Effector memory CD4-positive, alpha-beta T cell (primary cell): ENCODE data around the gene AK5.

Experiments used
- DNase-seq, 3 donors: peaks; one replicate each; pipeline ENCODE4 v3.0.0-alpha.2; 2020
- H3K27ac ChIP-seq: 2 replicates; pipeline ENCODE4 v1.7.0; 2013; ENCODE audit warnings: mild to moderate bottlenecking, low read length, moderate library complexity; ENCODE audit not compliant: insufficient read depth, poor library complexity, severe bottlenecking
- H3K27me3 ChIP-seq: replicated peaks from 2 replicates; pipeline ENCODE4 v1.7.0; 2013; ENCODE audit warnings: mild to moderate bottlenecking, low read length; ENCODE audit not compliant: insufficient read depth, control insufficient read depth, poor library complexity, severe bottlenecking
- H3K36me3 ChIP-seq: 2 replicates; pipeline ENCODE4 v1.7.0; 2013; ENCODE audit warnings: mild to moderate bottlenecking, low read length, moderate library complexity; ENCODE audit not compliant: control insufficient read depth, insufficient read depth
- H3K4me1 ChIP-seq: 2 replicates; pipeline ENCODE4 v1.7.0; 2013; ENCODE audit warnings: low read length, mild to moderate bottlenecking; ENCODE audit not compliant: control insufficient read depth, insufficient read depth, poor library complexity, severe bottlenecking
- H3K4me3 ChIP-seq: 2 replicates; pipeline ENCODE4 v1.7.0; 2013; ENCODE audit warnings: low read length, low read depth, mild to moderate bottlenecking; ENCODE audit not compliant: insufficient read depth, poor library complexity, severe bottlenecking
- H3K9me3 ChIP-seq: 2 replicates; pipeline ENCODE4 v1.7.0; 2013; ENCODE audit warnings: mild to moderate bottlenecking, low read length, moderate library complexity; ENCODE audit not compliant: control insufficient read depth

AK5 gene

DNA sequence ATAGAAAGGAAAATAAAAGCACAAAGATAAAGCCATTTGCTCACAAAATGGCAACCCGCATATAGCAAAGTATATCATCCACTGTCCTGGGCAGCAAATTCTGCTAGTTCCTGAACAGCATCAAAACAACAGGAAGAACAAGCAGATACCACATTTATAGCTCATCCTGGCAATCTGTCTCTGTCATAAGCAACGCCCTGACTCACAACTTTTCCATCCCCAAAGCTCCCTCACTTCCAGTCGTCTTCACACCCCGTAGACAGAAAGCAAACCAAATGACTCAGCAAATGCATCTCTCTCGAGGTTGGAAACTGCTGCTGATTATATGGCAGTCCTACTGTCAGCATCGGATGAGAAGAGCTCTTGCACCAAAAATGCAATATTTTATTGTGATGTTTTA lies 65.8 kb downstream of the AK5 start:
- H3K27ac ChIP-seq: no peak overlapping the region
- no peak for DNase-seq
- no peaks in the 10 kb centered on the region for H3K9me3 ChIP-seq
- no peak overlapping the region for H3K4me3 ChIP-seq
- H3K4me1 ChIP-seq: no peaks in the 10 kb centered on the region
- no peaks in the 10 kb centered on the region for H3K27me3 ChIP-seq
- no peaks in the 10 kb centered on the region for H3K36me3 ChIP-seq

GRCh38 chr1:77348549-77348948 lies 66.7 kb downstream of the AK5 start:
- no peak for DNase-seq
- H3K4me1 ChIP-seq: no peaks in the 10 kb centered on the region

DNA sequence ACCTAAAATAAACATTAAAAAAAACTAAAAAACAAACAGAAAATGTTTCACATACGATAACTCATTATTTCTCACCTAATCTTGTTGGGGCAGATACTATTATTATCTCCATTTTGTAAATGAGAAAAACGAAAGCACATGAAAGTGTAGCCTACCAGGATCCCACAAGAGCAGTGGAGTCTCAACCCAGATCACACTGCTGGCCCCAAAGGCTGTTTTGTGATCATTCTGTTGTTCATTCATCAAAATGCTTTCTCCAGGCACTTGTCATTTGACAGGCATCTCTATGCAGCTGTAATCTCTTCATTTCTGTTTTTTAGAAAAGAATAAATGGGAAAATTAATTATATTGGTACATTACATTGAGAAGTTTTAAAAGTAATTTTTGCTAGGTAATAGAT lies 67.5 kb downstream of the AK5 start:
- Histone ChIP-seq H3K27me3 (no peaks in the 10 kb centered on the region), H3K9me3 (no peaks in the 10 kb centered on the region), H3K4me3 (no peak overlapping the region), H3K4me1 (no peaks in the 10 kb centered on the region), H3K36me3 (no peaks in the 10 kb centered on the region), H3K27ac (no peak overlapping the region)
- no peak for DNase-seq

More at GRCh38 chr1:77348549-77348948, 66.7 kb downstream of the AK5 start:
- Histone ChIP-seq H3K27me3 (no peaks in the 10 kb centered on the region), H3K36me3 (no peaks in the 10 kb centered on the region), H3K9me3 (no peaks in the 10 kb centered on the region), H3K4me3 (no peak overlapping the region), H3K27ac (no peak overlapping the region)

- Histone ChIP-seq H3K36me3 (no peaks in the 10 kb centered on the region), H3K9me3 (no peaks in the 10 kb centered on the region), H3K27ac (no peak overlapping the region), H3K4me3 (no peak overlapping the region), H3K27me3 (no peaks in the 10 kb centered on the region), H3K4me1 (no peaks in the 10 kb centered on the region)
- DNase-seq: no peak
Observed at GRCh38 chr1:77350012-77350770, 68.4 kb downstream of the AK5 start.

DNA sequence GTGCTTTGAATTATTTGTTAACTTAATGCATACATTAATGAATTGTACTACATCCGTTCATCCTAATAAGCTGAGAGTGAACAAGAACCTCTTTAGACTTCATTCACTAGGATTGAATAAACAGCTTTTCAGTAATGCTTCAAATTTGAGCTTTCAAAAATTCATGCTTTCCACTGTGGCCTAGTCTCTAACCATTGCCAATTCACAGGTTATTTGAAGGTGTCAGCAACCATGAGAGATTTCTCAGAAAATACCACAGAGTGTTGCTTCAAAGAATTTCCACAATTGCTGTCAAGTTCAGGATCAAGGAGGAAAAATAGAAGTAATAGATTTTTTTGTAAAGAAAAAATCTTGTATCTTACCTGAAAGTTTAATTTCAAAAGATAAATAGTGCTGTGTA lies 72.7 kb downstream of the AK5 start:
- DNase-seq: no peak
- no peaks in the 10 kb centered on the region for H3K4me1 ChIP-seq
- no peak overlapping the region for H3K27ac ChIP-seq
- H3K4me3 ChIP-seq: no peak overlapping the region
- no peaks in the 10 kb centered on the region for H3K27me3 ChIP-seq
- no peaks in the 10 kb centered on the region for H3K36me3 ChIP-seq
- H3K9me3 ChIP-seq: no peaks in the 10 kb centered on the region

GRCh38 chr1:77355010-77355409 lies 73.2 kb downstream of the AK5 start:
- Histone ChIP-seq H3K9me3 (no peaks in the 10 kb centered on the region), H3K4me1 (no peaks in the 10 kb centered on the region), H3K27me3 (no peaks in the 10 kb centered on the region), H3K27ac (no peak overlapping the region), H3K36me3 (no peaks in the 10 kb centered on the region), H3K4me3 (no peak overlapping the region)
- DNase-seq: no peak

- H3K9me3 ChIP-seq: no peaks in the 10 kb centered on the region
- no peaks in the 10 kb centered on the region for H3K27me3 ChIP-seq
- no peak overlapping the region for H3K27ac ChIP-seq
- no peak for DNase-seq
- no peaks in the 10 kb centered on the region for H3K36me3 ChIP-seq
- H3K4me1 ChIP-seq: no peaks in the 10 kb centered on the region
- no peak overlapping the region for H3K4me3 ChIP-seq
Observed at GRCh38 chr1:77356136-77356535, 74.3 kb downstream of the AK5 start.

- H3K27me3 ChIP-seq: no peaks in the 10 kb centered on the region
- H3K4me3 ChIP-seq: no peak overlapping the region
- no peaks in the 10 kb centered on the region for H3K36me3 ChIP-seq
- H3K4me1 ChIP-seq: no peaks in the 10 kb centered on the region
- no peak for DNase-seq
- H3K9me3 ChIP-seq: no peaks in the 10 kb centered on the region
- no peak overlapping the region for H3K27ac ChIP-seq
Observed at GRCh38 chr1:77360256-77360655, 78.4 kb downstream of the AK5 start.

- no peaks in the 10 kb centered on the region for H3K27me3 ChIP-seq
- no peak overlapping the region for H3K4me3 ChIP-seq
- no peaks in the 10 kb centered on the region for H3K36me3 ChIP-seq
- no peaks in the 10 kb centered on the region for H3K4me1 ChIP-seq
- no peaks in the 10 kb centered on the region for H3K9me3 ChIP-seq
- no peak overlapping the region for H3K27ac ChIP-seq
- DNase-seq: no peak
Observed at GRCh38 chr1:77361621-77362020, 79.8 kb downstream of the AK5 start.

DNA sequence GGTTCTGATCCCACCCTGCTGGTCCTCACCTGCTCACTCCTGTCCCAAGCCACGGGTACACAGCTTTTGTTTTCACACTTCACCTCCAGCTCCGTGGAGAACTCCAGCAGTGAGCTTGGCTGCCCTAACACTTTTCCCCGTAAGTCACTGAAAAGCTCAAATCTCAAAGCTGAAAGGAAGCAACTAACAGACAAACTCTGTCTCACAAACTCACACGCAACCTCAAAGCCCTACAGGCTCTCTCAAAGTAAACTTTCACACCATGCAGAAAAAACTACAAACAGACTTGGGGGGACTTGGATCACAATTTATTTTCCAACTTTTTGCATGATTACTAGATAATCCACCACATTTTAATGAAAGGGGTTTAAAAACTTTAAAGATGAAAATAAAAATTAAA lies 88.3 kb downstream of the AK5 start:
- Histone ChIP-seq H3K9me3 (no peaks in the 10 kb centered on the region), H3K36me3 (no peaks in the 10 kb centered on the region), H3K27me3 (no peaks in the 10 kb centered on the region), H3K4me1 (no peaks in the 10 kb centered on the region), H3K4me3 (no peak overlapping the region), H3K27ac (no peak overlapping the region)
- DNase-seq: no peak
